HG03025 (cell line): ENCODE measurements around the gene IQSEC1.

Experiments used
- ATAC-seq: cut with Tn5 transposase; IDR thresholded peaks from one replicate; pipeline ENCODE4 v1.9.1; 2021; ENCODE audit warnings: mild to moderate bottlenecking, moderate library complexity; ENCODE audit not compliant: unreplicated experiment, low FRiP score

The IQSEC1 gene

GRCh38 chr3:12903000-12903800, 170.0 kb downstream of the IQSEC1 start:
- no peak for ATAC-seq

GRCh38 chr3:12902181-12902999, 170.8 kb downstream of the IQSEC1 start:
- no peak for ATAC-seq

- no peak for ATAC-seq
Observed at GRCh38 chr3:12901623-12902045, 171.6 kb downstream of the IQSEC1 start.

- no peak for ATAC-seq
Observed at GRCh38 chr3:12900885-12901411, 172.3 kb downstream of the IQSEC1 start.

GRCh38 chr3:12898965-12899755, 174.1 kb downstream of the IQSEC1 start:
- ATAC-seq, result no peak

GRCh38 chr3:12898290-12898964, 174.8 kb downstream of the IQSEC1 start:
- no peak for ATAC-seq

- ATAC-seq, result no peak
Observed at GRCh38 chr3:12897381-12898289, 175.6 kb downstream of the IQSEC1 start.

- ATAC-seq, result no peak
Observed at GRCh38 chr3:12896063-12896985, 176.9 kb downstream of the IQSEC1 start.

GRCh38 chr3:12895391-12896062, 177.7 kb downstream of the IQSEC1 start:
- no peak for ATAC-seq

- no peak for ATAC-seq
Observed at GRCh38 chr3:12894629-12895028, 178.6 kb downstream of the IQSEC1 start.

GRCh38 chr3:12893852-12894251, 179.4 kb downstream of the IQSEC1 start:
- no peak for ATAC-seq

- ATAC-seq, result no peak
Observed at GRCh38 chr3:12893247-12893646, 180.0 kb downstream of the IQSEC1 start.

- no peak for ATAC-seq
Observed at GRCh38 chr3:12892840-12893189, 180.4 kb downstream of the IQSEC1 start.

GRCh38 chr3:12891985-12892839, 181.0 kb downstream of the IQSEC1 start:
- no peak for ATAC-seq

GRCh38 chr3:12891391-12891984, 181.7 kb downstream of the IQSEC1 start:
- ATAC-seq, result no peak
